Measurements from ENCODE around the gene UBL4A.

Gene UBL4A

DNA sequence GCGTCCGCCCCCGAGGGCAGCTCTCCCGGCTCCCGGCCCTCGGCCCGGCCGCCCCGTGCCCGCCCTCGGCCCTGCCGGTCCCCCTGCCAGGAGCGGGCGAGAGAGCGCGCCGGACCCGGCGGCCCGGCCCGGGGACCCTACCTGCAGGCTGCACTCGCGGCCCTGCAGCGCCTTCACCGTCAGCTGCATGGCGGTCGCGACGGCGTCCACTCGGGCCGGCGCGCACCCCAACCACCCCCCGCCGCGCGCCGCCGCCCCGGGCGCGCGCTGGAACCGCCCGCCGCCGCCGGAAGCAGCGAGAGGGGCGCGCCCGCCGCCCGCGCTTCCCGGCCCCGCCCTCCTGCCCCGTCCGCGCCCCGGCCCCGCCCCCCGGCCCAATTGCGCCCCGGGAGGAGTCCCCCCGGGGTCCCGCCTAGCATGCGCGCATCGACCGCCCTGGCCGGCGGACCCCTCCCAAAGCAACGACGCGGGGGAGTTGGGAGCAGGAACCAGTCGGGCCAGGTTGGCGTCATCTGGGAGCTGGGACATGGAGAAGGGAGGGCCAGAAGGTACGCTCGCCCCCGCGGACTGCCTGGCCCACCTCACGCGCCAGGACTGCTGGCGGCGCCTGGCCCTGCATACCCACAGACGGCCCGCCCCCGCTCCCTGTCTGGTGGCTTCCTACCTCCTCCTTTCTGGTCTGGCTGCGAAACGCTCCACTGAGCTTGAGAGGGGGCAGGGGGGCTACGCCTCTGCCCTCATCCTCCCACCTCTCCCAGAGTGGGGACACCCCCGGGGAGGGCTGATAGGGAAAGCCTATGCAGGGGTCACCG lies at the start of gene UBL4A:
UBL4A (minus strand) TSS at position 220 of the 812 bp plus-strand sequence; CDS start at position 189, 31 bp downstream.
- H3K4me3 Mint-ChIP-seq = peak within 1 kb of the TSS; percentile 78
- no peaks in the 10 kb centered on the region for H3K9me3 Mint-ChIP-seq
- peaks cover 14% of the 10 kb centered on the region for H3K36me3 Mint-ChIP-seq (ENCODE audit: low read depth)
- H3K27ac Mint-ChIP-seq = peak within 1 kb of the TSS; percentile 77
- H3K4me1 Mint-ChIP-seq (ENCODE audit: low read depth) = peaks cover 42% of the 10 kb centered on the region
- no peaks in the 10 kb centered on the region for H3K27me3 Mint-ChIP-seq

DNA sequence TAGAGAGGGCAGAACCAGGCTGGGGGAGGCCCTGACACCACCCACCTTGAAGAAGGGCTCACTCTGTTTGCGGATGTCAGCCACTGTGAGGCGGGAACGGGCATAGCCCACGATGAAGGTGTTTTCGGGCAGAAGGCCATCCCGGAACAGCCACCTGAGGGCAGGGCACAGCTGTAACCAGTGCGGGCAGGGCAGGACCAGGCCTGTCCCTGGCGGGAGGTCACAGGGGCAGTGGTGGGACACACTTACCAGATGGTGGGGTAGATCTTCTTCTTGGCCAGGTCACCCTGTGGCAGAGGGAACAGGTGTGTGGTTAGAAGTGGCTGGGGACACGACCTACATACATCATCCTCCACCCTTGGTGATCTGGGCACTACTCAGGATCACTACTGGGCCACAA lies 49.5 kb upstream of the UBL4A start:
- H3K36me3 Mint-ChIP-seq (ENCODE audit: low read depth) = peaks cover 8% of the 10 kb centered on the region
- H3K9me3 Mint-ChIP-seq = no peaks in the 10 kb centered on the region
- H3K4me3 Mint-ChIP-seq = no peak overlapping the region
- no peaks in the 10 kb centered on the region for H3K27me3 Mint-ChIP-seq
- peaks cover 18% of the 10 kb centered on the region for H3K4me1 Mint-ChIP-seq (ENCODE audit: low read depth)
- H3K27ac Mint-ChIP-seq = no peak overlapping the region

DNA sequence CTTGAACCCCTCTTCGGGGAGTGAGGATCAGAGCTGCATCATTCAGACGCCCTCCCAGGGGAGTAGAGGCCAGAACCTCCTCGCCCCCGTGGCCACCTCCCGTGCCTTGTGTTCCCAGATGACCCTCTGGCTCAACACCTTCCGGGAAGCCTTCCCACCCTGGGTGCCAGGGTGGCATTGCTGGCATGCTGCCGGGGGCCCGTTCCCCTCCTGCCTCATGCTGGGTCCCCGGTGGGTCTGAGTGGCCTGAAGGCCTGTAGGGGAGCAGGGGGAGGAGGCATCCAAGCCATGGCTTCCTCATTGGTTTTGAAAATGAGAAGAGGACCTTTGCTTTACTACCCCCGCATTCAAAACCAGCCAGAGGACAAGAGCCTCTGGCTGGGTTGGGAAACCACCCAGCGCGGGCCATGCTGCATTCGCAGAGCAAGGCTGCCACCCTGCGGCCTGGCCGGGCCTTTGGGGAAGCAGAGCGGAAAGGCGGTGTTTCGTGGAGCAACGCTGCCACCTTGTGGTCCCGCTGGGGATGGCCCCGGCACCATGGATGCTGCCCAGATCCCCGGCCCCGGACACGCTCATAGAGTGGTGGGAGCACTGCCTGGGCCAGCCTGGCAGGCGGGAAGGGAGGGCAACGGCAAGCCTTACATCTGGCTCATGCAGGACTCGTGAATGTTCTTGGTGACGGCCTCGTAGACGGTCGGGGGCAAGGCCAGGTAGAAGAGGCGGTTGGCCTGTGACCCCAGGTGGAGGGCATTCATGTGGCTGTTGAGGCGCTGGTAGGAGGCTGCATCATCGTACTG lies 48.3 kb upstream of the UBL4A start:
- Mint-ChIP-seq H3K9me3 (no peaks in the 10 kb centered on the region), H3K27ac (no peak overlapping the region), H3K4me1 (ENCODE audit: low read depth) (peaks cover 18% of the 10 kb centered on the region), H3K4me3 (no peak overlapping the region), H3K27me3 (no peaks in the 10 kb centered on the region), H3K36me3 (ENCODE audit: low read depth) (peaks cover 4% of the 10 kb centered on the region)

DNA sequence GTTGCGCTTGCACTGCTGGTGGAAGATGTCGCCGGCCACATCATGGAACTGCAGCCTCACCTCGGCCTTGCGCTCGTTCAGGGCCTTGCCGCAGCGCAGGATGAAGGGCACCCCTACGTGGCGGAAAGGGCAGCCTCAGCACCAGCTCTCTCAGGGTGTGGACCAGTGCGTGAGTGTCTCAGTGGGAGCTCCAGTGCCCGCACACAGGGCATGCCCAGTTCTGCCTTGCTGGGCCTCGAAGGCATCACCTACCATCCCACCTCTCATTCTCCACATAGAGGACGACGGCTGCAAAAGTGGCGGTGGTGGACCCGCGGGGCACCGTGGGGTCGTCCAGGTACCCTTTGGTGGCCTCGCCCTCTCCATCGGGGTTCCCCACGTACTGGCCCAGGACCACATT lies 46.3 kb upstream of the UBL4A start:
- H3K36me3 Mint-ChIP-seq (ENCODE audit: low read depth) = peaks cover 4% of the 10 kb centered on the region
- no peaks in the 10 kb centered on the region for H3K9me3 Mint-ChIP-seq
- no peaks in the 10 kb centered on the region for H3K27me3 Mint-ChIP-seq
- no peak overlapping the region for H3K27ac Mint-ChIP-seq
- H3K4me1 Mint-ChIP-seq (ENCODE audit: low read depth) = peaks cover 2% of the 10 kb centered on the region
- no peak overlapping the region for H3K4me3 Mint-ChIP-seq

DNA sequence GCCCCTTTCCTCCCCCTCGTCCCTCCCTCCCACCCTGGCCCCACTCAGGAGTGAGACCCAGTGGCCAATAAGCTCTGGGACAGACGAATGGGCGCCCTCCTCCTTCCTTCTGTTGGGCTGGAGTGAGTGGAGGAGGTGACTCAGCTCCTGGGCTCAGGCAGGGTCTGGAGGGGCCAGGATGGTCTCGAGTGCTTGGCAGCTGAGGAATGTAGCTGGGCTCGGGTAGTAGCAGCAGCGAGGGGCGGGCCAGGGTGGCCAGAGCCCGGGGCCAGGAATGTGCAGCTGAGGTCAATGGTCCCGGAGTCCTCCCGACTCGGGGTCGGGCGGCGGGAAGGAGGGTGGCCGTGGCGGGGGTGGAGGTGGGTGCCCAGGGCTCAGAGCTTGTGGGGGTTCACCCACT lies 45.2 kb upstream of the UBL4A start:
- Mint-ChIP-seq H3K4me1 (ENCODE audit: low read depth) (peaks cover 3% of the 10 kb centered on the region), H3K9me3 (no peaks in the 10 kb centered on the region), H3K27me3 (no peaks in the 10 kb centered on the region), H3K4me3 (no peak overlapping the region), H3K36me3 (ENCODE audit: low read depth) (peaks cover 4% of the 10 kb centered on the region), H3K27ac (no peak overlapping the region)

DNA sequence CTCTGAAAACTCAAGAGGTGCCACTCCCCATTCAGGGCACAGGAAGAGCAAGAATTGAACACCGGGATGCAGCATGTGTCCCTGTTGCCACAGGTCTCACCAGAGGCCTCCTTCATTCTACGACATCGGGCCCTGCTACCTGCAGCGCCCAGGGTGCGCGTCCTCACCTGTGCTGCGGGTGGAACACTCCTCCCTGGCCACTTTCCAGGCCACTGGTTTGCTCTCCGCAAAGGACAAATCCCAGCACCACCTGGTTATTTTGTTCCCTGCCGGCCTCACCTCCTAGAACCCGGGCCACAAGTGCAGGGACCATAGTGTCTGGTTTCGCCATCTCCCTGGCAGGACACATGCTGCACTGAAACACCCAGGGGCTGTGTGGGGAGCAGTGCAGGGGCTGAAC lies 43.9 kb upstream of the UBL4A start:
- no peak overlapping the region for H3K4me3 Mint-ChIP-seq
- H3K27ac Mint-ChIP-seq = no peak overlapping the region
- H3K4me1 Mint-ChIP-seq (ENCODE audit: low read depth) = peaks cover 12% of the 10 kb centered on the region
- H3K9me3 Mint-ChIP-seq = no peaks in the 10 kb centered on the region
- H3K27me3 Mint-ChIP-seq = no peaks in the 10 kb centered on the region
- peaks cover 4% of the 10 kb centered on the region for H3K36me3 Mint-ChIP-seq (ENCODE audit: low read depth)

DNA sequence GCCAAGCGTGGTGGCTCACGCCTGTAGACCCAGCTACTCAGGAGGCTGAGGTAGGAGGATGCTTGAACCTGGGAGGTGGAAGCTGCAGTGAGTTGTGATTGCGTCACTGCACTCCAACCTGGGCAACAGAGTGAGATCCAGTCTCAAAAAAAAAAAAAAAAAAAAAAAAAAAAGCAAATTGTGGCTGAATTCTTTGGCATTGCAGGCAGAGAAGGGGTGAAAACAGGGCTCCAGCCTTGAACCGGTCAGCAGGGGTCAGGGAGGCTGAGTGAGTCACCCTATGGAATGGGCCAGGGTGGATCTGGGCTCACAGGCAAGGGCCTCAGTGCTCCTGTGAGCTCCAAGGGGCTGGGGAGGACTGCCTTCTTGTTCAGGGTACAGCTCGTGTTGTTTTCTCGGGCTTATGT lies 42.8 kb upstream of the UBL4A start:
- Mint-ChIP-seq H3K9me3 (no peaks in the 10 kb centered on the region), H3K4me3 (no peak overlapping the region), H3K4me1 (ENCODE audit: low read depth) (peaks cover 12% of the 10 kb centered on the region), H3K36me3 (ENCODE audit: low read depth) (peaks cover 4% of the 10 kb centered on the region), H3K27me3 (no peaks in the 10 kb centered on the region), H3K27ac (no peak overlapping the region)

DNA sequence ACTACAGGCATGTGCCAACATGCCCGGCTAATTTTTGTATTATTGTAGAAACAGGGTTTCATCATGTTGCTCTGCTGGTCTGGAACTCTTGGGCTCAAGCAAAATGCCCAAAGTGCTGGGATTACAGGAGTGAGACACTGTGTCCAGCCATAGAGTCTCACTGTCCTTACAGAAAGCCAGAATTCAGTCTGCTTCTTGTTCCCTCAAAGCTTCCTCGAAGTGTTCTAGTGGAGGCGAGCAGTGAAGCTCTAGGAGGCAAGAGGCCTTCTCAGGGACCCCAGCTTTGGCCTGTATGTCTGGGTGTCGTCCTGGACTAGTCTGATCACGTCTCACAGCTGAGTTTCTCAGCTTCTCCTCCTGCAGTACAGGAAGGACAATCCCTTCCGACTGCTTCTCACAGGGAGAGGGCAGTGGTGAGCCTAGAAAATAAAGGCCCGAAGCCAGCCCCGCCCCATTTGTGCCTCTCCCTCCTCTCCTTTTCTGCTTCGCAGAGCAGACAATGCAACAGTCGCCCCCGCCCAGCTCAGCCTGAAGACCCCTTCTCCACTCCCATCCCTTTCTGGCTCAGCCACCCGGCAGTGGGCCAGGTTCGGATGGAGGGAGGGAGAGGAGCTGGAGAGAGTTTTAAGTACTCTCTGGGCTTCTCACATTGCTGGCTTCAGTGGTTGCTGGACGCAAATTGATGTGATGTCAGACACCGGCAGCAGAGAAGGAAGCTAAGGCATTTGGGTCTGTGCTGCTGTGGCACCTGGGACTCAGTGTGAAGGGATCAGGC lies 40.7 kb upstream of the UBL4A start:
- Mint-ChIP-seq H3K36me3 (ENCODE audit: low read depth) (peaks cover 4% of the 10 kb centered on the region), H3K4me3 (no peak overlapping the region), H3K9me3 (no peaks in the 10 kb centered on the region), H3K27ac (no peak overlapping the region), H3K27me3 (no peaks in the 10 kb centered on the region), H3K4me1 (ENCODE audit: low read depth) (peaks cover 12% of the 10 kb centered on the region)

DNA sequence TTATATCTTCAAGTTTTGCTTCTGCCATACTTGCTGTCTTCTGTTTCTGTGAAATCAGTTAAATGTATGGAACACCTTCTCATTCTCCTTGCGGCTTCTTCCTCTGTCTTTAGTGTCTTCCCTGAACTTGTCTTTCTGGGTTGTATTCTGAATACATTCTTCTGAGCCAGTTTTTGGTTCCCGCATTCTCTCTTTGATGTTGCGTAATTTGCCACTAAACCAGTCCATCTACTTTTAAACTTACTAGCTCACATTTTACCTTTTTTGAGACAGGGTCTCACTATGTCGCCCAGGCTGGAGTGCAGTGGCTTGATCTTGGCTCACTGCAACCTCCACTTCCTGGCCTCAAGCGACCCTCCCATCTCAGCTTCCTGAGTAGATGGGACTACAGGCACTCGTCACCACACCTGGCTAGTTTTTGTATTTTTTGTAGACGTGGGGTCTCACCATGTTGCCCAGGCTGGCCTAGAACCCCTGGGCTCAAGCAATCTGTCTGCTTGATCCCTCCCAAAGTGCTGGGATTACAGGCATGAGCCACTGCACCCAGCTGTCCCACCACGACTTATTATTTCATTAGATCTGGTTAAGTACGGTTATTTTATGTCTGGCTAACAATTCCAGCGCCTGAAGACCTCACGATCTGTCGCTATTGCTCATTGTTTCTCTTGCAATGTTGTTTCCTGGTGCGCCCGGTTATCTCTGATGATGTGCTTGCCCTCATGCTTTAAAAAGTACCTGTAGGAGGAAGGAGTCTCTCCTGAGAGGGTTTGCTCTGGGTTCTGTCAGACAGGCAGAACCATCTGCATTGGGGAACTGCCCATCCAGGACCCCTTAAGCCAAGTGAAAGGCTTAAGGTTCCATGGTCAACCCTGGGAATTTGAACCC lies 39.4 kb upstream of the UBL4A start:
- no peak overlapping the region for H3K27ac Mint-ChIP-seq
- no peaks in the 10 kb centered on the region for H3K9me3 Mint-ChIP-seq
- H3K27me3 Mint-ChIP-seq = no peaks in the 10 kb centered on the region
- H3K4me1 Mint-ChIP-seq (ENCODE audit: low read depth) = peaks cover 12% of the 10 kb centered on the region
- no peak overlapping the region for H3K4me3 Mint-ChIP-seq
- peaks cover under 1% of the 10 kb centered on the region for H3K36me3 Mint-ChIP-seq (ENCODE audit: low read depth)

DNA sequence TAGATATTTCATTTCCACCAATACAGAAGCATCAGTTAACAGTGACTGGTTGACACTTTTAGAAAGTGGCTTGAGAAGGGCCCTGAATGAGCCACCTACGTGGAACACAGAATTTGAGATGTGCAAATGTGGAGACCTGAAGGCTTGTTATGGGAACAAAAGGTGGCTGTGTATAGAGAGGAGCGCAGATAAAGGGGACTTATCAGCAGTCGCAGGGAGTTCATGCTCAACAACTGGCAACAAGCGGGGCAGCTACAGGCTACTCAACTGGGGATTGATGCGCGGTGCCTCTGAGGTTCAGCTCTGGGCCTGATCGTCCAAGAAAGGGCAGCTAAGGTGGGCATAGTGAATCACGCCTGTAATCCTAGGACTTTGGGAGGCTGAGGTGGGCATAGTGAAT lies 33.0 kb upstream of the UBL4A start:
- Mint-ChIP-seq H3K4me3 (no peak overlapping the region), H3K27me3 (no peaks in the 10 kb centered on the region), H3K9me3 (no peaks in the 10 kb centered on the region), H3K27ac (no peak overlapping the region), H3K4me1 (ENCODE audit: low read depth) (peaks cover 12% of the 10 kb centered on the region), H3K36me3 (ENCODE audit: low read depth) (no peaks in the 10 kb centered on the region)

DNA sequence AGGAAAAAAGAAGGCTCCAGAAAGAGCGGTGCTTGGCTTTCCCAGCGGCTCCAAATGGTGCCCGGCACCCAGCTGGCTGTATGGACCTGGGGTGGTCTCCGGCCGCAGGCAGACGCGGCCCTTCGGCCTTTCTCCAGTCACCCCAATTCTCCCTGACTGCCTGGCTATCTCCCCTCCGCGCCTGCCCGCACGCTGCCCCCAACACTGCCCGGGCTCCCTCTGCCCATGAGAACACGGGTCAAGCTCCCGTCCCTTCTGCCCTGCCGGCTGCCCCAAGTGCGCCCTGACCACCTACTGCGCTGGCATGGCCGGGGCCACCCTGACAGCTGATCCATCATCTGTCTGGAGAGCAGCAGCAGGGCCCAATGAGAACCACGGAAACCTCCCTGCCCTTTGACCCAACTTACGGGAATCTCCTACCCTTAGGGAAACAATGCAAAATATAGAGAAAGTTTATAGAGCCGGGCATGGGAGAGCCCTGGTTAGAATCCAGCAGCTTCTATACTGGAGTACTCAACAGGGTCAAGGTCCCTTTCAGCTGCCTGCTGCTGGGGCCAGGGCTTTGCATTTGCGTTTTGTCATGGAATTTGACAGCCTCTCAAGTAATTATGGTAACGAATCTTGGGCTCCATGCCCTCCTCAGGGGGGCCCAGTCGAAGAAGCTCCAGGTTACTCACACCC lies 30.8 kb upstream of the UBL4A start:
- Mint-ChIP-seq H3K27me3 (no peaks in the 10 kb centered on the region), H3K4me1 (ENCODE audit: low read depth) (peaks cover 26% of the 10 kb centered on the region), H3K36me3 (ENCODE audit: low read depth) (peaks cover 7% of the 10 kb centered on the region), H3K4me3 (no peak overlapping the region), H3K27ac (no peak overlapping the region), H3K9me3 (no peaks in the 10 kb centered on the region)

DNA sequence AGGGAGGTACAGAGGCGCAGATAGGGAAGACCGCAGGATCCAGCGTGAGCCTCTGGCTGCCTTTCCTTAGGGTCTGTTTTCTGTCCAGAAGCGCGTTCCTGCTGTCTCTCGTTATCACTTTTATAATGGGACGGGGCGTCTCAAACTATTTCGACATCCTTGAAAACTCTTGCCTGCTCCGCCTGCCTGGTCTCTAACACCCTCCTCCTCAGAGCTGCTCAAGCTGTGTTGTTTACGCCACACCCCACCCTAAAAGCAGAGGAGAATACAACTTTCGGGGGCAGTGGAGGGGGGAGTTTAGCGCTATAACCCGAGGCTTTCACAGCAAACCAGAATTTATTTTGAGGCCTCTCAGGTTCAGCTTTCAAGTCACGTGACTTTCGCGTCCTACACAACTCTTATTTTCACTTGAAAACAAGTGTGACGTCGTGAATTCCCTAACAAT lies 30.3 kb upstream of the UBL4A start:
- peaks cover 7% of the 10 kb centered on the region for H3K36me3 Mint-ChIP-seq (ENCODE audit: low read depth)
- no peaks in the 10 kb centered on the region for H3K9me3 Mint-ChIP-seq
- no peaks in the 10 kb centered on the region for H3K27me3 Mint-ChIP-seq
- peak overlapping the region; percentile 85 for H3K4me3 Mint-ChIP-seq
- H3K27ac Mint-ChIP-seq = peak overlapping the region; percentile 84
- H3K4me1 Mint-ChIP-seq (ENCODE audit: low read depth) = peaks cover 31% of the 10 kb centered on the region

DNA sequence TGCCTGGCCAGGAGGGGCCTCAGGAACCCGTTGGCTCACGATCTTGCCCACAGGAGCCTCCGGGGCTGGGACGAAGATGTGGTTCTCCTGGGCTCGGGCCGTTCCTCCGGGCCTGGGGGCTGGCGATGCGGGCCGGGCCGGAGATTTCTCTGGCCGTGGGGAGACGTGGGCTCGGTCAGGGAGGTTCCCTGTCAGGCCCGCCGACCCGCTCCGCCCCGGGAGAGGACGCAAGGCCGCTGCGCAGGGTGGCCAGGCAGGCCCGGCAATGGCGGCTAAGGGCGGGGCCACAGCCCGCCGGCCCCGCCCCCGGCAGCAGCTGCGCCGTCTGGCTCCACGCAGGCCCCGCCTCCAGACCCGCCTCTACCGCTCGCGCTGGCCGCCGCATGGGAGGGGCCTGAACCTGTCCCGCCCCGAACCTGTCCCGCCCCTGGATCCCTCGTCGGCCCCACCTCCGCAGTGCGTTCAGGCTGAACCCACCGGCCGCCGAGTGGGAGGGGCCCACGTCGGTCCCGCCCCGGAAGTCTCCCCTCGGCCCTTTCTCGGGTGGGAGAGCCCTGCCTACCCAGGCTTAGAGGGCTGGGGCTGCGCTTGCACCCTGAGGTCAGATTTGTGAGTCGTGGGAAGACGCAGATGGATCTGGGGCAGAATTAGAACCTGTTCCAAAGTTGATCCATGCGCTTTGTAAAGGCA lies 29.7 kb upstream of the UBL4A start, which contains the start of gene FAM3A:
FAM3A (minus strand) TSS at position 267 of the 690 bp plus-strand sequence. CDS start 460 bp downstream, outside the sequence.
- Mint-ChIP-seq H3K4me3 (peak within 1 kb of the TSS; percentile 85), H3K27me3 (no peaks in the 10 kb centered on the region)

More for the DNA sequence above, 29.7 kb upstream of the UBL4A start, which contains the start of gene FAM3A:
- peak within 1 kb of the TSS; percentile 84 for H3K27ac Mint-ChIP-seq
- H3K4me1 Mint-ChIP-seq (ENCODE audit: low read depth) = peaks cover 36% of the 10 kb centered on the region
- no peaks in the 10 kb centered on the region for H3K9me3 Mint-ChIP-seq
- peaks cover 8% of the 10 kb centered on the region for H3K36me3 Mint-ChIP-seq (ENCODE audit: low read depth)

Data from stimulated activated naive CD8-positive, alpha-beta T cell treated with anti-CD3 and anti-CD28 coated beads, Interleukin-15, Interleukin-2, amounts not matched to agents 100 ng/mL and 50 ng/mL, for 24 hours (primary cell).